ENCODE measurements around the gene TLE1.
A peak's percentile ranks its signal among the peaks of the same experiment; 100 is the strongest.

The TLE1 gene

DNA sequence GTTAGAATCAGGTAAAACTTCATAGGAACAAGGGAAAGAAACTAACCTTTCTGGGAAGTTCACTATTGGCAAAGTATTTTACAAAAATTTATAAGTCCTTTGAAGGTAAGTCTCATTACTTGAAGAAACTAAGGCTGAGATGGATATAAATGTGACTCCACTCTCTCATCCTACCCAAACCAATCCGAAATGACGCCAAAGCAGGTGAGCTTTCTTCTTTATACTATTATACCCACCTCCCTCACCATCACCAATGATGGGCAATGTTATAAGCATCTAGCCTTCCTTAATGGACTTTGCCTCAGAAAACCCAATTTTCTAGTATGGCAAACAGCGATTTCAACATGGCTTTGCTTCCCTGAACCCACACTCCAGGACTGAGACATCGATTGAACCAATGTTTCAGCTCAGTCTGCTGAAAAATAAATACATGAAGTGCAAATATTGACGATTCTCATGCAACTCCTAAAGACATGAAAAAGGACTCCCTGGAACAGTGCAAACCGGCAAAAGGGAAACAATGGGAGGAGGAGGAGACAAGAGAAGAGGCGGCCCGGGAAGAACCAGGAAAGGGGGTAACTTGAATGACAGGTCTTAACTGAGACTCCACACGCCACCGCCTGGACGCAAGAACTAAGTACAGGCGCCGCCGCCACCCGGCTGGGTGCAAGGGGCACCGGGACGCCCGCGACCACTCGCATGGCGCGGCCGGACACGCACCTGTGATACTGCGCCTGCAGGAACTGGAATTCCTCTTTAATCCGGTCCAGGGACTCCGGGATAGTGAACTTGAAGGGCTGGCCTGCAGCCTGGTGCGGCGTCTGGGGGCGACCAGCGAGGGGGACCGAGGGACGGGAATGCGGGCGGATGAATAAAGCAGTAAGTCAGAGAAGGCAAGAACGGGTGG, 2.5 kb downstream of the TLE1 start:
- DNase-seq, result peak in 2 of 4 experiments; percentile 3 to 7

DNA sequence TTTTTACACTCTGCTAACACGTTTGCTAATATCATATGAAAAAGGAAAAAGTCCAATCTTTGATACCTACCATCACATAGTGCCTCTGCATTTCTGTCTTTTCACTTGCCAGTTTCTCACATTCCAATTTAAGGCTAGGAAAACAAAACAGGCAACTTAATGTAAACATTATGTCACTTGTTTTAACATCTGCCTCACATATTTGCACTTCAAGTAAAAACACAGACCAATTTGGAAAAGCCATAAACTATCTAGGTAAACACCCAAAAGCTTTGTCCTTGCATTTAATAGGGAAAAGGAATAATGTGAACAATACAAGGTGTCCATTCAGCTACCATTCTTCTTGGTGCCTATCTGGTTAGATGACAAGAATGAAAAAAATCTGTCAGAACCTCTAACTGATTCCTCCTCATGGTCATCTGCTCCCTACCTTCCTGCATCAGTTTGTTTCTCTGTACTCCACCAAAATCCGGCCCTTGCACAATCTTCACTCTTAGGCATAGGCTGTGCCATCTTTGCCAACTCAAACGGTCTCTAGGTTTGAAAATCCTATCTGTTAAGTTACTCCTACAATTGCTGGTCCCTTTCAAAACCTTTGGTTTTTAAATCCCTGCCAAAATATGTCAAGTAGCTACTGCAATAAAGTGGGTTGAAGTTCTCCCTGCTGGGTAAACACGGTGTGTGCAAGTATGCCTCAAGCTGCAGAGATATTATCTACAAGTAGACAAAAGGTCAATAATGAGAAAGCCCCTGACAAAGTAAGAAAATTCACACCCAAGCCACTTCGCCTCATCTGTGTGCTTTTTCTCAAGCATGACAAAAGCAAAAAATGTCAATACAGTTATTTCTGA, 3.4 kb downstream of the TLE1 start:
- DNase-seq, result no peak

DNA sequence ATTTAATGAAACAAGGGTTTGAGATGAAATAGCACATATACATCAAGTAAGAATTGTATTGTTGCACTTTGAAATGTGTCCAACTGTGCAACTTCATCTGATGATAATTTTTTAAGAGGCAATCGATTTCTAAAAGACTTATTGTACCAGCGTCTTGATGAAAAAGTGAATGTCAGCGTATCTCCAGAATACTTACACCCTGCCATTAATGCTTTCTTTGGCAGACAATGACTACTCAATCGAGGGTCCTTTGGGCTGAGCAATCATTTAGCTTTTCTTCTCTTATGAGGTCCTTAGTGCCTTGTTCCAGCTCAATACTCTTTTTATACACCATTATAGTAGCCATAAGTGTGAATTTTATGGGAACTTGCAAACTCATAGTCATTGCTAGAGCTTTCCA, 4.7 kb downstream of the TLE1 start:
- no peak for DNase-seq

DNA sequence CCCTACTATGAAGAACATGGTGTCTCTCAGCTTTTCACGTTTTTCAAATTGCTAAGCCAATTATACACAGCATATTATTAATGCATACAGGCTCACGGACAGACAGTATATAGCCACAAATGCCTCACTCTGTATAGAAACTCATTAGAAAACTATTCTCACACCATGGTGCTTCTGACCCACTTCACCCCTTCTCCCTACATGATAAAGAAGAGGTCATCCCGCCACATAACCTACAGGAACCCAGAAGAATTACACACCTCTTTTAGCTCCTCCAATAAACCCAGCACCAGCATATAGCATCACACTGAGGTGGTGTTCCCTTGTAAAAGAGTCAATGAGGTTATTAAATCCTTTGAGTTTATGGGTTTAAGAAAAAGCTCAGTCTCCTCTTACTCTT, 5.6 kb downstream of the TLE1 start:
- DNase-seq, result no peak

DNA sequence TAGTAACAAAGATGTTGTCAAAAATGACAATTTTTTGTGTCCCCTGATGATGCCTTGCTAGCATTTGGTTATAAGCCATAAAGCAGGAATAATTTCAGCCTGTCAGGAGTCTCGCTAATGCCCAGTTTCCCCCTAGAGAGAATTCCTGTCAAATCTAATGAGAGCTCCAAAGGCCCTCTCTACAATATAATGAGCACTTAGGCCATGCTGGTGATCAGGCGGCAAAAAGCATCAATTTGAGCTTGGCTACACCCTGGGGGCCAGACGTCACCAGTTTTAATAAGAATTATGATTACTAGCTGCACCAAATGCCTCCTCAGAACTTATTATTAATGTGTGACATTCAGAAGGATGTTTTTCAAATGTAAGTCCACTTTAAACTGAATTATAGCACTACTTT, 6.1 kb downstream of the TLE1 start:
- no peak for DNase-seq

DNA sequence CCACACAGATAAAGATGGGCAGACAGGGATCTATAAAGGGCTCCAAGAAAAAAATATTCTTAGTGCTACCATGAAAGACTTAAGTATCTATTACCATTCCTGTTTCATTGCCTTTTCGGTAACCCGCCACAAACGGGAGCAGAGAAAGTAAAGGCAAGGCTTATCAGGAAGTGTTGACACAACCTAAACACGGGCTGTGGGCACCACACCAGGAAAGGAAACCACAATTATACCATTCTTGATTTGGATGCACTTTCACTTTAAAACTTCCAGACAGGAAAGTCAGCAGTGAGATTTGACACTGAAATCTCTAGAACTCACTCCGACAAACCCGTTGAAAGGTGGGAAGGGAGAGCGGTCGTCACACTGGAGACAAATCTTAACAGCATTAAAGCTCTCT, 6.5 kb downstream of the TLE1 start:
- no peak for DNase-seq

DNA sequence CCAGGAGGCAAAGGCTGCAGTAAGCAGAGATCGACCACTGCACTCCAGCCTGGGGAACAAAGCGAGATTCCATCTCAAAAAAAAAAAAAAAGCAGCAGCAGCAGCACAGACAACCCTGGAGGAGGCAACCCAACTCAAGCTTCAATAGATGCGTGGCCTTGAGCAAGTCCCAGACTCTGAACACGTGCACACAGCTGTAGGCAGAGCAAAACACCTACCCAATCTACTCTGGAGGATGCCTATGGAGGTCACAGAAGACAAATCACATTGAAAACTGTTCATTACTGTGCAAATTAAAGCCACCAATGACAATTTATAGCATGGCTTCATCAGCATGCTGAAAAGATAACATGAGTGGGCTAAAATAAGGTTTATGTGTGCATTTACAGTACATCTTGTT, 7.2 kb downstream of the TLE1 start:
- no peak for DNase-seq

DNA sequence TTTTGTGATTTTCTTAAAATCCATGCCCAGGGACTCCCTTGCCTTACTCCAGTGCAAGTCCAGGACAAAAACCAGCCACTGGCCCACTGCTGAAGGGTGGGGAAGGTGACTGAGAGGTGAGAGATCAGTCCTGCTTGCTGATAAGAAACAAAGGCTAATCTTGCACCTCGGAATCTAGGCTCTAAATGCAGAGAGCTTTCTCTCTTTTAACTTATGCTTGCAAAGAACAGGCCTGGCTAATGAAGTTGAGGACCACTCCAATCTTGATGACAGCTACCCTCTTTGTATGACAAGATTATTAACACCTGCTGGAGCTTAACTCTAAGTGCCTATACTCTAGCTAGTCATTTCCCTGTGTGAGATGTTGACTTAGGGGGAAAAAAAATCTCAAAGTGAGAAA, 8.8 kb downstream of the TLE1 start:
- DNase-seq, result no peak

DNA sequence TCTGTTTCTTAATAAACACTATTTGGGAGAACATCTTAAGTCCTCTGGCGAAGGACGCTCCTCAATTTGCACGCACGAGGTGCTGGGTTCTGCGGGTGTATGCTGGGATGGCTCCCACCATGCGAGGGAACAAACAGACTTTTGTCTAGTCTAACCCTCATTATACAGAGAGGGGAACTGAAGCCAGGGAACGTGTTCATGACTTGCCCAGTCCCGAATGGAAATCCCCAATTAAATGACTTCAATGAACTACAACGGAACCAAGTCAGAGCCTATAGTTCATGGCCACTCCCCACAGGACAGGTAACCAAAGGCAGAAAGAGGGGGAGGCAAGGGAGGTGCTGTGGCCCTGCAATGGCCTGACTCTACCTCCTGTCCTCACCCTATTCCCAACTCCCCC, 9.3 kb downstream of the TLE1 start:
- no peak for DNase-seq

DNA sequence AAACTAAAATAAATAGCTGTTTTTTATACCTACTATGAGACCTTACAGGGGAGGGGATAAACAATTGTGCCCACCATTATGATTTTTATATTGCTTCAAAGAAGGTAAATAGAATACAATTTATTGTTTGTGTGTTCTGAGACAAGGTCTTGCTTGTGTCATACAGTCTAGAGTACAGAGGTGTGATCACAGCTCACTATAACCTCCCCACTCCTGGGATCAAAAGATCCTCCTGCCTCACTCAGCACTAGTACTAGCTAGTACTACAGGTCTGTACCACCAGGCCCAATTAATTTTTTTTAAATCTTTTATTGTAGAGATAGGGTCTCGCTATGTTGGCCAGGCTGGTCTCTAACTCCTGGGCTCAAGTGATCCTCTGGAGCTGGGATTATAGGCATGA, 11.3 kb downstream of the TLE1 start:
- DNase-seq, result no peak

DNA sequence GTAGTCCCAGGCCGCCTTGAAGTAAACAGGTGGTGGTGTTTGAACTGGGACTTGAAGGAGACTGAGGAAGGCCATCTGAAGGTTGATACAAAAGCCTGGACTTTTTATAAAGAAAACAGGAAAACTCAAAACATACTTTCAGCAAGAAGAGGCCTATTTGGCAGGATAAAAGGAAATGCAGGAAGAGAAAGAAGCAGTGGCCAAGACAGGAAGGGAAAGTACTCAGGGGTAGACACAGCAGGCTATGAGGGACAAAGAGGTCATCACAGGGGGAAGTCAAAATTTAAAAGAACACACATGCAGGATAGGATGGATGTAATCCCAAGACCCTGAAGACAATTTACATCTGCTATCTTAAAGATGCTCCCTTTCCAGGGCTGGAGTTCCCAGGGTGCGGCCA, 13.0 kb downstream of the TLE1 start:
- DNase-seq, result no peak

DNA sequence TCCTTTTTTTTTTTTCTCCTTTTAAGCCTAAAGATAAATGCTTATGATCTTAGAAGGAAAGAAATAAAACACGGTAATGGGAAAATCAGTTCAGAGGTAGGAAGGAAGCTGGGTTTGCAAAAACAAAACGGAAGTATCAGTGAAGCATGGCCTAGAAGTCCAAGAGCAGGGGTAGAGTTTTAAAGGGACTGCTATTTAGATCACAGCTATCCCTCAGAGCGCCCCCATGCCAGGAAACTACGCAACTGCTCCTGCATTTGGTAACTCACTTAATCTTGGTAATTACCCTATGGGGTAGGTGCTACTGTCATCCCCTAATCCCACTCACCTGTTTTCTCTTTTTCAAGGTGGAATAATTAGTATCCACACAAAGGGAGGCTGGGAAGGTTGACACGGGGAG, 16.0 kb downstream of the TLE1 start:
- DNase-seq, result no peak

DNA sequence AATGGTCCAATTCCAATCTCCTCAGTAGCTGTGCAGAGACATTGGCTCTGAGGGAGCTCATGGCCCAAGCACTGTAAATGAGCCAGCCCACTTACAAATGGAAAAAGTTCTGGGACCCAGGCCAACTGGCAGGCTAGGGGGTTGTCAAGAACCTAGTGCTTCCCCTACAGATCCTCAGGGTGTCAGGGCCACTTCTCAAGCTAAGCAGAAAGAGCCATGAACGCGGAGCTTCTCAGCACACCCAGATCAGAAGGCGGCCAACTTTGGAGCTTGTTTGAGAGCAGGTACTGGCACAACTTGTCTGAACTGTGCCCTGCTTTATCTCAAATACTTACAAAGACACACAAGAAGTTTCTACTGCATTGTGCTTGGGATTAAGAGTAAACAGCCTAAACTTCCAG, 17.5 kb downstream of the TLE1 start:
- DNase-seq, result no peak

DNA sequence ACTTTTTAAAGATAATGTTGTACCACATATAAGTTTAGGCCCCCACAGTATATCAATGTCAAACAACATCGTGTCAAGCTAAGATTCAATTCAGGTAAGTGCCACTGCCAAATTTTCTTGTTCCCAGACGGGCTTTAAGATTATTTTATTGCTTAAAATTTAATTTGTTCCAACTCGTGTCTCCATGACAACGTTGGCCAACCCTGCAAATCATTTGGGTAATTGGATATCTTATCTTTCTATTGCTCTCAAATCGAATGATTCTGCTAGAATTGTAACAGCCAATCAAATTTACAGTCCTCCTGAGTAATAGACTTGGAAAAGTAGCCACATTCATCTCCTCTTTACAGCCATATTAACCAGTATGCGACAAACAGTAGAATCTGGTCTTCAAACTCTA, 19.5 kb downstream of the TLE1 start:
- DNase-seq, result no peak

DNA sequence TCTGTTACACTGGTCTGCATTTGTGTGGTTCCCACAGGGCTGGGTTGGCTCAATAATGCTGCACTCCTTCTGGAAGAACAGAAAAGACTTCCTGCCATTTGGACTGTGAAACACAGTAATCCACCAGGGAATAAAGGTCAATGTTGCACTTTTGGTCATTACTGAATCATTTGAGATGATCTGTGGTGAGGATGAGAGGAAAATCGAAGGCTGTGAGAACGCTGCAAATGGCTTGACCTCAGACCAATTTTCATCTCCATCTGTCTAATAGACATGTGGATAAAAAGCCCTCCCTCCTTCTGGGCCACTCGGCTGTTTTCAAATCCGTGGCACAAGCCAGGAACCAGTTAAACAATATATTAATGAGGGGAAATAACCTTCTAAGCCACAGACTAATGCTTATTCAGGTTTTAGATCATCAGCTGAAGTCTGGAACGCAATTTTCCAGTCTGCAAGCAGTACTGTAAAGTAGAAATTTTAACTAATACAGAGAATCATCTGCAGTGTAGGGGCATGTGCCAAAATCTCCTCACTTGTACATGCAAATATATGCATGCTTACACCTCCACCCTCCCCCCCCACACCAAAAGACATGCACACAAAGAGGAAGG, 20.2 kb downstream of the TLE1 start:
- DNase-seq, result no peak

DNA sequence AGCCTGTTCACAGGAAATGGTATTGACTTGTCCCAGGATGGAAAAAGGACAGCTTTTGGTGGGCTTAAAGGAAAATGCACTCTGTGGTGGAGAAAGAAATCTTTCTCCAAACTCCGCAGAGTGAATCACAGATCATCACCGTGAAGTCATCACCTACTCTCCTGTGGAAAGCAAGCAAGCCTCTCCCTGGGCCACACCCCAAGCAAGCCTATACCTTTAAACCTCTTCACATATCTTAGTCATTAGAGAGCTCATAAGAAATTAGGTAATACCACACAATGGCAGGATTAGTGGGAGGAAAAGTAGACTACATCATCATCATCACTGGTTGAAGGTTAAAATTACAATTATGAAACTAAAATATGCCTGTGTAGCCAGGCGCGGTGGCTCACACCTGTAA, 23.2 kb downstream of the TLE1 start:
- no peak for DNase-seq

DNA sequence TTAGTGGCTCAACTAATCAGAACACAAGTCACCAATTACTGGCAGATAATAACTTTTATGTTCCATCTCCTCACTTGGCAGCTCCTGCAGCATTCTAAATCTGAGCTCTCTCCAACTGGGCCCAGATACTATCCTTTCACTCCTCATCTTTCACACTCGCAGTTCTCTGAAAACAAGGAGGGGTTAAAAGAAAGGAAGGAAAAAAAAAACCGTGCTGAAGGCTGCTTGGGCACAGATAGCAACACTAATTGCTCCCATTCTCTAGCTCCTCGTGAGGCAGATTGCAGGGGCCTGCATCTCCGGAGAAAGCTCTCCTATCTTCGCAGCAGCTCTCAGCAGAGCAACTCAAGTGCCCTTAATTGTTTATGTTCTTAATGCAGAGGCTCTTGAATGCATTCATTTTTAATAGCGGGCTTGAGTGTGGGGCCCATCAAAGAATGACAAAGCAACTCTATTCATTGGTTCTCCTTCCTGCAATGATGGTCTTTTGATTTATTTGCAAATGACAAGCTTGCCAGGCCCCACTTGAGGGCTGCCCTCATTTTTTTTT, 23.9 kb downstream of the TLE1 start:
- DNase-seq, result no peak

DNA sequence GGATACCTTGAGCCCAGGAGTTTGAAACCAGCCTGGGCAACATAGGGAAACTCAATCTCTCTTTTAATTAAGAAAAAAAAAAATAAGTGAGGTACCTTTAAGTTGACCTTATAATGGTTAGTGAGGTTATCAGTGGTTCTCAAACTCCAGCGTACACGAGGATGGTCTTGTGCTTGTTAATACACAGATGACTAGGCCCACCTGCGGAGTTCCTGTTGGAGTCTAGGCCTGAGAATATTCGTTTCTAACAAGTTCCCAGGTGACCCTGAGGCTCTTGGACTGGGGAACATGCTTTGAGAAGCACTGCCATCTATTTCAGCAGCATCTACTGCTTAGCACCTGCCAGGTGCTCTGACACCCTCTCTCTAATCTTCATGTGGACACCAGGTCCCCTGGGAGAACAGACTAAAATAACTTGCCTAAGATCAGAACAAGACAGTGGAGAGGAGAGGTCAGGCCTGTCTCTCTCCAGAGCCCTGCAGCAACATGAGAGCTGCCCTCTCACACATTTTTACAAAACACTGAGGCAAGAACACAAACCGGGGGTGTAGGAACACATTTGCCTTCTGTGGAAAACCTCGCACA, 24.6 kb downstream of the TLE1 start:
- no peak for DNase-seq

DNA sequence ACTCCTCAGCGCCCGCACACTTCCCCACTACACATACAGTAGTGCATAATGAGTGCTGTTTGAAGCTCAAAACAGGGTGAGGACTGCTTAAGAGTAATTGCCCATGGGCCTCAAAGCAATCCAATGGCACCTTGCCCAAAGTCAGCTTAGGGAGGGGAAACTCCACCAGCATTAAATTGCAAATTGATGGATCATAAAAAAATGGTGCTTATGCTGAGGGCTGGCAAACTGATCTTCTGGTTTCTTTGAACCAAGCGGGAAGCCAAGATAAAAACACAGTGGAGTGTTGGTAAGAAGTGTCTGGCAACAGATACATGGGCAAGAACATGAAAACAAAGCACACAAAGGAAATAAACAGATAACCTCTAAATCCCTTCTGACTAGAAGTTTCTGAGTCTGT, 28.0 kb downstream of the TLE1 start:
- no peak for DNase-seq

DNA sequence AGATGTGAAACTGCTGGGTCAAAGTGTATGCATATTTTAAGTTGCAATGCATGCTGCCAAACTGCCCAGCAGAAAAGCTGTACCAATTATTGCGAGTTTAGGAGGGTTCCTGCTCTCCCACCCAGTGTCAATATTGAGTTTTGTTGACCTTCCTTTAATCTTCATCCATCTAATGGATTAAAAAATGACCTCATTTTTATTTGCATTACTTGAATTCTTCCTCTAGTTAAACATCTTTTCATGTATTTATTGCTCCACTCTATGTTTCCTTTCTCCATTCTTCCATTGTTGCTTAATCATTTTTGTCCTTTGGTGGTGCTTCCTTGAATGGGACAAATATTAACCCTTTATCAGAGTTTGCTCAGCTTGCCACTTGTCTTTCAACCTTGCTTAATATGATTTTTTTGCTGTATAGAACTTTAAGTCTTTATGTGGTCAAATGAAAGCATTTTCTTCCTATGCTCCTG, 32.4 kb downstream of the TLE1 start:
- DNase-seq, result no peak

DNA sequence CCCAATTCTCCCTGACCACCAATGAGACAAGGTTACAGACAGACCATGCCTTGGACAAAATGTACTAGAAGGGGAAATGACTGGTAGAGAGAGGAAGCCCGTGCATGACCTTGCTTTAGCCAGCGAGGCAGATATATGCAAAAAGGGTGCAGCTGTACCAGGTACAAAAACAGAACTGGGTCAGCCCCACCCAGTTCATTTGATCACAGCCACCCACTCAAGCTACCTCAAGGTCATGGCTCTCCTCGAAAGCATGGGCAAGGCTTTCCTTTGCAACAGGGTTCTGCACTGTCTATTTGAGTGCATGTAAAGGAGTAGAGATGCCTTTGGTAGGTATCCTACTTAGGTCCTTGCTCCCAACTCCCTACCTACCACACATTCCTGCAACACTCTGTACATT, 33.3 kb downstream of the TLE1 start:
- no peak for DNase-seq

DNA sequence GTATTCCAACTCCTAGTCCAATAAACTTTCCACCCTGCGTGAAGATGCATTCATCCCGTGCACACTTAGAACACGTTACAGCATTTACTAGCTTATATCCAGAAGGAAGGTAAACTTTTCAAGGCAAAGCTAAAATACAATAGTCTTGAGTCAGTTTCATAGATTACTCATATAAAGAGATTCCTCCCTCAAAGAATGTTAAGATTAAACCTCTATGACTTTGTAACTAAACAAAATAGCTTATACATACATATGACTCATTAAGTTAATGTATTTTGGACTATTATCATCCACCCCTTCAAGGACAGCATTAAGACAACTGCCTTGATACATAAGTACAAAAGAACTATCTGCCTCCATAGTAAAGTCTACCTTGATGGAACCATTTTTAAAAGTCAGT, 36.1 kb downstream of the TLE1 start:
- DNase-seq, result no peak
